Memory B cell (primary cell): Measurements from ENCODE around the gene IVNS1ABP.

Experiments used
- ATAC-seq: fragments of 150-1000 bp; cut with Tn5 transposase; 2 replicates; pipeline ENCODE4 v1.10.0; 2021; ENCODE audit warnings: low read depth, mild to moderate bottlenecking, moderate library complexity
- DNase-seq, 2 donors: peaks; one replicate each; pipeline ENCODE4 v3.0.0; 2022; ENCODE audit warnings: low spot score in 2 of 2
- H3K27ac Mint-ChIP-seq: one replicate; pipeline ENCODE4 v1.8.0; 2022; ENCODE audit warnings: mild to moderate bottlenecking, moderate library complexity, mixed read lengths
- H3K27me3 Mint-ChIP-seq: one replicate; pipeline ENCODE4 v1.8.0; 2022; ENCODE audit warnings: mixed read lengths
- H3K36me3 Mint-ChIP-seq: one replicate; pipeline ENCODE4 v1.8.0; 2022; ENCODE audit warnings: mild to moderate bottlenecking, mixed read lengths
- H3K4me1 Mint-ChIP-seq: one replicate; pipeline ENCODE4 v1.8.0; 2022; ENCODE audit warnings: mixed read lengths
- H3K4me3 Mint-ChIP-seq: one replicate; pipeline ENCODE4 v1.8.0; 2022; ENCODE audit warnings: mild to moderate bottlenecking, moderate library complexity, mixed read lengths
- H3K9me3 Mint-ChIP-seq: one replicate; pipeline ENCODE4 v1.8.0; 2022; ENCODE audit warnings: mixed read lengths

Gene IVNS1ABP

DNA sequence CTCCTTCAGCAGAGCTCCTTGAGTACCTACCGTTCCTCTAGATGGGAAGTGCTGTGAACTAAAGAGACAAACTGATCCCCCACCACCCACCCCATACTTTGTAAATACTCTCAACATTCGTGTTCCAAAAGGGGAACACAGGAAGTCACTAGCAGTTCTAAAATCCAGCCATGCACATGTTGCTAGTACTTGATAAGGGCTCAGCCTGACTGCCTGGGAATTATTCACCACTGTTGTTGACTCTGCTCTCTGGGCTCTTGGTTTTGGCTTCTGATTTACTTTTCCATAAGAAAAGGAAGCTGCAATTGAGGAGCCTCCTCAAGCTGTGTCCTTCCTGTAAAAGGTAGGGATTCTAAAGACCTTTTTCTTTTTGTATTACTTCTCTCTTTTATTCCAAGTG, 67.5 kb downstream of the IVNS1ABP start:
- Mint-ChIP-seq H3K4me3 (no peak overlapping the region), H3K36me3 (no peaks in the 10 kb centered on the region), H3K9me3 (no peaks in the 10 kb centered on the region), H3K4me1 (no peaks in the 10 kb centered on the region), H3K27me3 (no peaks in the 10 kb centered on the region), H3K27ac (no peak overlapping the region)
- DNase-seq (no peak), ATAC-seq (no peak)
